Measurements from ENCODE around the gene TEAD4.

The TEAD4 gene

DNA sequence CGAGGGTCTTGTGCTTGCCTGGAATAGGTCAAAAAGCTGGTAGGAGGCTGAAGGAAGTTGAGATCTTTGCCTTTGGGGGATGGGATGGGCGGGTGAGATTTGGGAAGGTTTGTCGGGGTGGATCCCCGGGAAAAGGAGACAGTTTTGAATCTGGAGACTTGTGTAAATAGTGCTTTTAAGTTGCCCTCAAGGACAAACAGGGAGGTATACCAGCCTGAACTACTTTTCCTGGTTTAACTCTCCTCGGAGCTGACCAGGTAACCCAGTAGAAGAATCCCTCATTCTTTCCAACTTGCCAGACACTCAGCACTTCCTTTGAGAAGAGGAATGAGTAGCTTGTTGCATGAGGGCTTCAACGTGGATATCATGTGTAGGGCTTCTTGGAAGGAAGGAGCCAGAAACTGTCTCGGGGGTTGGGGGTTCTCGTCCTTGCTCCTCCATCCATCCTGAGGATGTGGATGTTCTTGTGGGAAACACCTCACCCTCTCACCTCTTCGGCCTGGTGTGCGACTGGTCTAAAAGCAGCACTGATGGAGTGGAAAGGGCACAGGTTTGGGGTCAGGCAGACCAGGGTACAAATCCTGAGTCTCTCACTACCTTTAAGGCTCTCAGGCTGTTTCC is 1.9 kb downstream of the TEAD4 start:
- no peak for DNase-seq

DNA sequence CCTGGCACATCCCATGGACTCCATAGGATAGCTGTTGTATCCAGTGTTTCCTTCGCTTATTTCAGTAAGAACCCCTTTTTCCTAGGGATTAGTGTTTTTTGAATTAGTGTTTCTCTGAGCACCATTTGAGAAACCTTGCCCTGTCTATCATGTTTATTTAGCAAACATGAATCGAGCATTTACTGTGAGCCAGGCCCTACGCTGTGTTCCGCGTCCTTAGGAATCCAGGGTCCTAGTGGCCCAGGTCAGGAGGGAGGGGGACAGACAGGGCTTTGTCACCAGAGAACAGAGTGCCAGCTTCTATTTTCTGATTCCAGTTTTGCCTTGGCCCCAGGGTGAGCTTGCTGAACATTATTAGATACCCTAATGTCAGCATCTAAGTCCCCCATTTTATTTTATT is 2.5 kb downstream of the TEAD4 start:
- DNase-seq, result no peak

DNA sequence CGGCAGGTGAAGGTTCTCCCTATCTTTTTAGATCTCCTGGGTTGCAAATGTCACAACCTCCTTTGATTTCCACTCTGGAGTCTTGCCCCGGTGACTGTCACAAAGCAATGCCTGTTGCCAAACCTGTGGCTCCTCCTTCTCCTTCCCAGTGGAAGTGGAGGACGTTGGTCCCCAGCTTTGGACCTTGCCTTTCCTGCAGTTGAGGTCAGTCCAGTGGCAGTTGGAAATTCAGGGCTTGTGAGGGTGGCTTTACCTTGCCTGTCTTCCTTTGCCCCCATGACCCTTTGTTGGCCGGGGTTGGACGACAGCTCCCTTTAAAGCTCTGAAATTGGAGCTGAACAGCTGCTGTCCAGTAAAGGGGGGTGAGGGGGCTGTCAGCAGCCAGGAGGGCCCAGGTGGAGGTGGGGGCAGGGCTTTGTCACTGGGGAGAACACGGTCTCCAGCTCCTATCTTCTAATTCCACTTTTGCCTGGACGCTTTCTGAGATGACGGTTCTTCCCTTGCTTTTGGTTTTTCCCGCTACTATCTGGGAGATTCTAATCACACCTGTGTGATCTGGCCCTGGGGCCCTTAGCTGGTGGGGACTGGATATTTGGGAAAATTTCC is 4.1 kb downstream of the TEAD4 start:
- DNase-seq, result no peak

DNA sequence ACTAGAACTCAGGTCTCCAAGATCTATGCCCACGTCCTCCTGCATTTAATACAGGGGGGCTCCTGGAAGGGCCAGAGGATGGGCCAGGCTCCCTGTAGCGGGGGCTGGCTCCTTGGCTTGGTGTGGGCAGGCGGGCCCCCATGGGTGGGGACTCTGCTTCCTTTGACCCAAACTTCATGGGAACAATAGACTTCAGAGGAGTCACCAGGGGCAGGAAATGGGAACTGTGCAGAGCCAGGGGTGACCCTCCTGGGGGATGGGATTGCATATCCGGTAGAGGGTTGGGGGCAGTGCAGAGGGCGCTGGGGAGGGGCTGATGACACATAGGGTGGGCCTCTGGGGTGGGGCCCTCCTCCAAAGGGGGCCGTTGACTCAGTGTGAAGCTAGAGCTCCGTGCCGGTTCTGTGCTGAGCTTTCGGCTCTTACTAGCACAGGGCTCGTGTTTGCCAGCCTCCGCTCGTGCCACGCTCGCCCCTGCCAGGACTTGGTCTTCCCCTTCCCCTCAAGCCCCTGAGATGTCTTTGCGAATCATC is 4.6 kb downstream of the TEAD4 start:
- DNase-seq, result no peak

DNA sequence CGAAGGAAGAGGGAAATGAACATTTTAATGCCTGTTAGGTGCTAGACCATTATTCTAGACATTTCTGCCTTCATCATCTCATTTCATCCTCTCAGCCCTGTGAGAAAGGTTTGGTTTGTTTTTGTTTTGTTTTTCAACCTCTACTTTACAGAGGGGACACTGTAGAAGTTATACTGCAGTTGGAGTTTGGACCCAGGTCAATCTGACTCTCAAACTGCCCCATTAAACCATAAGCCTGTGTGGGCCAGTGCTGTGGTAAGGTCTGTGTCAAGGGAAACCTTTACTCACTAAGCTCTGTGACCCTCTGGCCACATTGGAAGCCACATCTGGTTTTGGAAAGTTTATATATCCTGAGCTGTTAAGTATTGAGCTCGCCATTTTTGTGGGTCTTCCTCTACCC is 8.5 kb downstream of the TEAD4 start:
- DNase-seq, result no peak

DNA sequence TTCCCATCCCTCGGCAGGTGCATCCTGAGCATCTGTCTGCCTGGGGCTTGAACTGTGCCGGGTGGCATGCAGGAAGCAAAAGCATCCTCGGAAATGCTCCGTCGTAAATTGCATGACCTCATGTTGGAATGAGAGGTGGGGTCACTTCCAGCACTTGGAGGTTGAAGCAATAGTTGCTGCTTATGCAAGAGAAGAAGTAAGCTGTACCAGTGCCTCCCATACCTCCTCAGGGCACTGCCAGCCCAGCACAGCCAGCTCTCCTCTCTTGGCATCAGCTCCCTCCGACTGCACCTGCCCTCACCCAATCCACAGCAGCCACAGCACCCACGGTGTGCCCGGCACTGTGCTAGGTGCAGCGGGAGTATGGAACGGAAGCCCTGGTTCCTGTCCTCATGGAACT is 11.5 kb downstream of the TEAD4 start:
- no peak for DNase-seq

DNA sequence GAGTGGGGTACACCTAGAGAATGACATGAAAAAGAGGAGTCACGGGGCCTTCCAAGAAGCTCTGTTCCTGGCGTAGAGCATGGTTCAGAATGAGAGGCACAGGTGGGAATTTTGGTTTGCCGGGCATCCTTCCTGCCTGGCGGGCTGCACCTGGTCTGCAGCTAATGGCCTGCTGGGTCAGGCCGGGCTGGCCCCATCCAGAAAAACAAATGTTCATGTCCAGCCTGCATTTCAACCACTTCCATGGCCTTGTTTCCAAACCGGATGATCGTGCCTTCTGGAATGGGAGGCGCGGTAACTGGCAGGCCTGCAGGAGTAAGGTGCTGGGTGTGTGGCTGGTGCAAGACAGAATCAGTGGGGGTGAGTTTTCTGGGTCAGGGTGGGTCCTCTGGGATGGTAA is 14.4 kb downstream of the TEAD4 start:
- no peak for DNase-seq

DNA sequence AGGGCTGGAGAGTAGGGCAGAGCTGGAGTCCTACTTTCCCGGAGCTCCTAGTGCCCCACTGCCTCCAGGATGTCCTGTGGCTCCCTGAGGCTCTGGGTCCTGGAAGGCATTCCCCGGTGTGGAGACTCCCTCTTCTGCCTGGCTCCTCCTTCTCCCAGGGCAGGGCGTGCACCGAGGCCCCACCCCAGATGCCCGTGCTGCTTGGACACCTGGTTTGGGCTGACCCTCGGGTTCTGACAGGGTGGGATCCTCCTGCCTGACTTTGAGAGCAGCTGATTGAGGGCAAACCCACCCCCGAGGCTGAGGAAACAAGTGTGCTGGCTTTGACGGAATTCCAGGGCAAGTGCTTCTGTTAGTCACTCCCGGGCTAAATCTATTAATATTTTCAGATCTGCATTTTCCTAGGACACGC is 15.4 kb downstream of the TEAD4 start:
- no peak for DNase-seq

DNA sequence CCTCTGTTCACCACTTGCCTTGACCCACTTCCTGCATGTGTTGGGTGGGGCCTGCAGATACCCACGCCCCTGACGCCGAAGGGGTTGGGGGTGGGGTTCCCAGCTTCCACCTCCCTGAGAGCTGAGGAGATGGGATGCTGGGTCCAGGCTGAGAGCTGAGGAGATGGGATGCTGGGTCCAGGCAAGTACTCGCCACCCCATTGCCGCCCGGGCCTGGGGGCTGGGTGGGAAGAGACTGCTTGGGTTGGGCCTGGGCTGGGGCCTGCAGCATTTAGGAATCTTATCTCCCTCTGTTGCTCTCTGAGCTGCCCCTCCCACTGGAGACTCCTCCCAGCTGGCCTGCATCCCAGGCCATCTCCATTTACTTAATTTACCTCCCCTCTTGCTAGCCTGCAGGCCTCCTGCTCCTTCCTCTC is 17.4 kb downstream of the TEAD4 start:
- DNase-seq, result no peak

DNA sequence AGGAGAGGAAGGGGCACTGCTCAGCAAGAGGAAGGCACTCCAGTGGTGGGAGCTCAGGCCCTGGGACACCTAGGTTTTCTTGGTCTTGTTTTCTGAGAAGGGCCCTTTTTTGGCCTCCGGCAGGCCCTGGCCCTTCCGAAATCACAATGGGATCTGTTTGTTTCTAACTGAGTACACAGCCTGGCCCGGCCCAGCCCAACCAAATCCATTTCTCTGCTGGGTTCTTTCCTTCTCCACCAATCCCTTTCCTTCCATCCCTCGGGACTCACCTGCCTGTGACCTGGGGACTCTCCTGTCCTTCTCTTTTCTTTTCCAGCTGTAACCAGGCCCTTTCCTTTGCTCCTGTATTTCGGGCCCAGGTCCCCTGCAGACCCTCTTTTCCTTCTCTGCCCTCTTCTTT is 18.6 kb downstream of the TEAD4 start:
- DNase-seq, result no peak

DNA sequence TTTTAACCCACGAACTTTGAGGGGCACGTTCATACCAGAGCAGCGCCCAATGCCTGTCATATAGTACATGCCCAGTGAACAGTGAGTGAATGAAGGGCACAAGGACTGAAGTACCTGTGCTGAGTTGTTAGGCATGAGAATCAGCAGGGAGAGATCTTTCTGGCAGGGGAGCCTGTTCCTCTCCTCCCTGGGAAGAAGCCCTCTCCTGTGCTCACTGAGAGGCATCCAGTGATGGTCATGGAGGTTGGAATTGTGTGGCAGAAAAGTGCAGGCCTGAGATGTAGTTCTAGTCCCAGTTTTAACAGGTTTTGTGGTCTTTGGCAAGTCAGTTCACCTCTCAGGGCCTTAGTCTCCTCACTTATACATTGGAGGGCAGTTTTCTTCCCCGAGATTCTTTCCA is 20.6 kb downstream of the TEAD4 start:
- no peak for DNase-seq

DNA sequence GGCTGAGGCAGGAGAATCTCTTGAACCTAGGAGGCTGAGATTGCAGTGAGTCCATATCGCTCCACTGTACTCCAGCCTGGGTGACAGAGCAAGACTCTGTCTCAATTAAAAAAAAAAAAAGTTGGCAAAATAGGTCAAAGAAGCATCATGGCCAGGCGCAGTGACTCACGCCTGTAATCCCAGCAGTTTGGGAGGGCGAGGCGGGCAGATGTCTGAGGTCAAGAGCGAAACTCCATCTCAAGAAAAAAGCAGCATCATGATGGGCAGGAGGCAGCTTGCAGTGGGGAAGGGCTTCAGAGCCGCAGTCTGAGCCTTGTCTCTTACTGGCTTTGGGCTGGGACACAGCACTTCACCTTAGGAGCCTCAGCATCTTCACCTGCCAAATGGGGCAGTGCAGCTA is 21.4 kb downstream of the TEAD4 start:
- DNase-seq, result no peak

DNA sequence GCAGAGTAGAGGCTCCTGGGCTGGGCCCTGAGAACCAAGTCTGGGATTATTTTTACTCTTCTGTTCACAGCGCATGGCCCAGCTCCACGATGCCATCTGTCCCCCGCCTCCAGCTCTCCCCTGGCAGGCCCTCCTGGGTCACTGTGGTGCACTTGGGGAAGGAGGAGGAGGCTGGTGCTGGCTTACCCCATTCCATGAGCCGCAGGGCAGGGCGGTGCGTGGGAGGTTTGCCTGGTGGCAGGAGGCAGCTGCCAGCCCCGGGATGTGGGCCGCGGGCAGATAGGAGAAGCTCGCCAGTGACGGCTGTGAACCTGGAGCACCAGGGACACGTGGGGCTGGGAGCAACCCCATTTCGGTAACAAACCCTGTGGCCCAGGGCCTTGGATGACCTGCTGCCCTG is 23.2 kb downstream of the TEAD4 start:
- DNase-seq, result no peak

DNA sequence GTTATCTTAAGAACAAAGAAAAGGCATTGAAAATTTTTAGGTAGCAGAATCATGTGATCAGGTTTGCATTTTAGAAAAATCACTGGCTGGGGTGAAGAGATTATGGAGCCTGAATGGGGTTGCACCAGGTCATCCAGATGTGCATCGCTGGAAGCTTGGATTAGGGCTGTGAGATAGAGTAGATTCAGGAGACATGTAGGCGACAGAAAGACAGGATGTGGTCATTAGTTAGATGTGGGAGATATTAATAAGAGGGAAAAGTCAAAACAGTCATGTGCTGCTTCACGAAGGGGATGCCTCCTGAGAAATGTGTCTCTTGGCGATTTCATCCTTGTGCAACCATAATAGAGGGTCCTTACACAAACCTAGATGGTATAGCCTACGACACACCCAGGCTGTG is 25.1 kb downstream of the TEAD4 start:
- no peak for DNase-seq

DNA sequence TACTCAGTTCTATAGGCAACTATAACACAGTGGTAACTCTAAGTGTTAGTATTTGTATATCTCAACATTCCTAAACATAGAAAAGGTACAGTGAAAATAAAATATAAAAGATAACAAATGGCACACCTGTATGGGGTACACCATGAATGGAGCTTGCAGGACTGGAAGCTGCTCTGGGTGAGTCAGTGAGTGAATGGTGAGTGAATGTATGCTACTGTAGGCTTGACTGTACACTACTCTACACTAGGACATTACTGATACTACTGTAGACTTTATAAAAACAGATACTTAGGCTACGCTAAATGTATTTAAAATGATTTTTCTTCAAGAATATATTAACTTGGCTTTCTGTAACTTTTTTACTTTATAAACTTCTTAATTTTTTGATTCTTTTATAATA is 25.5 kb downstream of the TEAD4 start:
- no peak for DNase-seq

DNA sequence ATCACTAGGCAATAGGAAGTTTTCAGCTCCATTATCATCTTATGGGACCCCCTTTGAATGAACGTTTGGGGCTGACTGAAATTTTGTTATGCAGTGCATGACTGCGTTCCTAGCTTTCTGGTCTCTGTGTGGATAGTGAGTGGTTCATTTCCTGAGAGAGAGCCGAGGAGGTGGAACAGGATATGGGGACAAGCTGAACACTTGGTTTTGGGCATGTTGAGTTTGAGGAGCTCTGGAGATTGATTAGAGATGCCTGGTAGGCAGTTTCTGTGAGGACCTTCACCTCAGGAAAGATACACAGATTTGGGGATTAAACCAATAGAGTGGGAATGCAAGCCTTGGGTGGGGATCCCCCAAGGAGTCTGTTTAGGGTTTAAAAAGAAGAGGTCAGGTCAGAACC is 27.7 kb downstream of the TEAD4 start:
- DNase-seq, result no peak

DNA sequence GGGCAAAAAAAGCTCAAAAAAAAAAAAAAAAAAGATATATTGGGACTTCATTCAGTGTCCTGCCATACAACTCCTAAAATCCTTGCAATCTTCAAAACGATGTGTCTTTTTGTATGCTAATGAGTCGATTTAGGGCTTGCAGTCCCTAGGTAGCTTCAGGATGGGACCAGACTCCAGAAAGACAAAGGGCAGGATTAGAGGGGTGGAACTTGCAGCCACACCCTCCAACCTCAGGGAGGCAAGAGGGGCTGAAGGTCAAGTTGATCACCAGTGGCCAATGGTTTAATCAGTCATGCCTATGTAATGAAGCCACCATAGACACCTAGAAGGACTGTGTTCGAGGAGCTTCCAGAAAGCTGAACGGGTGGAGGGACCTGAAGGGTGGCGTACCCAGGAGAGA is 29.3 kb downstream of the TEAD4 start:
- DNase-seq, result no peak

DNA sequence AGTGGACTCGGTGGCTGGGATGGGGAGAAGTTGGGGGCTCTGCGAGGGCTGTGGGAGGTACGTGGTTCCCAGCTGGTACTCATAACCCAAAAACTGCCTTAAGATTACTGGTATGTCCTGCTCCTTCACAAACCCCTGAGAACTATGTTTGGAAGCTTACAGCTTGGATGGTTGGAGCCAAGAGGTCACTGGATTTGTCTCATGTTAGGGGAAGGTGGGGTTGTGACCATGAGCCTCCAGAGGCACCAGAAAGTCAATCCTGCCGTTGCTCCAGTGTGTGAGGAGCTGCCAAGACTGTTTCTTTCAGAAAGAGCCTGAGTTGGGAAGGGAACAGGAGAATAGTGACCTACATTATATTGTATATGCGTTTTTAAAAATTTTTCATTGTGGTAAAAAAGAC is 33.5 kb downstream of the TEAD4 start:
- DNase-seq, result no peak

DNA sequence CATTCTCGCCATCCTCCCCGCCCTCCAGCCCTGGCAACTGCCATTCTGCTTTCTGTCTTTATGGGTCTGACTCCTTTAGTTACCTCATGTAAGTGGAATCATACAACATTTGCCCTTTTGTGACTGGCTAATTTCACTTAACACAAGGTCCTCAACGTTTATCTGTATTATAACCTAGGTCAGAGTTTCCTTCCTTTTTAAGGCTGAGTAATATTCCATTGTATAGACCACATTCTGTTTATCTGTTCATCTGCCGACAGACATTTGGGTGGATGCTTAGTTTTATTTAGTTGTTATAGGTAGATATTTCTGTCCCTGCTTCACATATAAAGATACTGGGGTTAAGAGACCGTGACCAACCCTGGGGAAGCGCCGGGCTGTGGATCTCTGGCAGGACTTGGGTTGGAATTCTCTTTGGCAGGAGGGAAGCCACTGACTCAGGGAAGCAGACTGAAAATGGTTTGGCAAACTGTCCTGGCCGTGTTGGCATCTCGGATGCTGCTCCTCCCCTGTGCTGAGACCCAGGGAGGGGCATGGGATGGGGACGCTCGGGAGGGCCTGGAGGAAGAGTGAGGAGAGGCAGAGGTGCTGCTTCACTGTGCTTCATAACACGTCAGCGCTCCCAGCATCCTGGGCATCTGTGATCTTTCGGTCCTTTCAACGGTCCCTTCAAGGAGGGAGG is 38.9 kb downstream of the TEAD4 start:
- no peak for DNase-seq

DNA sequence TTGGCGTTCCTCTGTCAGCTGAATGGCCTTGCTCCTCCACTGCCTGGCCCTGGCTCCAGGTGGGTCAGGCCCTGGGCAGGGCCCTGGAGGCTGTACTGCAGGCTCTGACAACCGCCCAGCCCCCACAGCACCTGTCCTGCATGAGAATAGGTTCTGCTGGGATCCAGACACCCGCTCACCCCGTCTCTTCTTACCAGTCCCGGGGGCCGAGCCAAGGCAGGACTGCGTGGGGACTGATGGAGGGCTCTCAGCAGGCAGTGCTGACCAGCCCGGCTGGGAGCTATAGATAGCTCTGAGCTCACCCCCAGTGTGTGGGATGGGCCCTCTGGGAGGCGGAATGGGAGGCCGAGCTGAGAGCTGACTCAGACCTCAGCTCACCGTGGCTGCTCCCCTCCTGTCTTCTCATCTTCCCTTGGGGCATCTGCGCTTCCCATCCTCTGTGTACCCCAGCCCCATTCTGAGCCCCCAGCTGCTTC is 39.6 kb downstream of the TEAD4 start:
- no peak for DNase-seq

DNA sequence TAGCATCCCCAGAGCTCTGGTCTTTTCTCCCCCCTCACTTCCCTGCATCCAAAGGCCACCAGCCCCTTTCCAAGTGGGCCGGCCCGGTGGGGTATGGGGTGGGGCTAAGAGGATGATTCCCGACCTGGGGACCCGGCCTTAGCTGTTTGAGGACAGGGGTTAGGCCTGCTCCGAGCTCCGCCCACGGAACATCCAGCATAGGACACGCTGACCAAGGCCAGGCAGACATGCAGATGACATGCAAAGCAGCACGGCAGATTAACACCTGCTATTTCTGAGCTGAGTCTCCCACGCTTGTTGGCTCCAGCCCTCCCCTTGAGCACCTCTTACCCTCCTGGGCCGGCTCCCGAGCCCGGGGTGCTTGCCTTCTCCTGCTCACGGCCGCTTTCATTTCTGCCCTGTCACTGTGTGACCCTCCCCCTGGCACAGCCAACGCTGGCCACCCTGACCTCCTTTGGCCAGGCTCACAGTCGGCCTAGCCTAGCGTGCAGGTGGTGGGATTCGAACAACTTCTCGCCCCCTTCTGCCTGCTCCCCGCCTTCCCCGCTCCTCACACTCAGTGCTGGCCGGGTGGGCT is 40.2 kb downstream of the TEAD4 start:
- no peak for DNase-seq

DNA sequence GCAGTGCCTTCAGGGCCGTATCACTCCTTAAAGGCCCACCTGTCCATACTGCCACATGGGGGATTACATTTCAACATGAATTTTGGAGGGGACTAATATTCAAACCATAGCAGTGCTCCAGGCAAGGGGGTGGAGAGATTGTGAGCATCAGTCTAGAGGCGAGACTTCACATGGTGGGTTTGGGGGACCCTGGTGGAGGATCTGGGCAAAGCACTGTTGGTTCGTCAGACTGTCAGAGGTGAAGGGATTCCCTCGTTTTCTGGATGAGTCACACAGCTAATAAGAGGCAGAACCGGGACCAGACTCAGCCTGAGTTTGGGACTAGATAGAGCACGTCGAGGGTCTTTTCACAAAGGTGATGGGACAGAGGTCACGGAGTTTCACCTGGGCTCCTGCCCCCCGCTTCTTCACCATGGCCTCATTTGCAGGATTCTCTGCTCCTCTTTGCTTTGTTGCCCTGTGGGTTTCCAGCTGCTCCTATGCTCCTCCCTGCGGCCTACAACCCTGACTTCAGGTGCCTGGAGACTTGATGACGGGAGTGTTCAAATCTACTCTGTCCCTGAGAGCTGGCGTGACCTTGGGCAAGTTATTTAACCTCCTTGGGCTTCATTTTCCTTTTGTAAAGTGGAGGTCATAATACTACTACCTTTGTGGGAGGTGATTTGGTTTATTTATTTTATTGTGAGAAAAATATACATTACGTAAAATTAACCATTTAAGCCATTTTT is 41.5 kb downstream of the TEAD4 start:
- no peak for DNase-seq

DNA sequence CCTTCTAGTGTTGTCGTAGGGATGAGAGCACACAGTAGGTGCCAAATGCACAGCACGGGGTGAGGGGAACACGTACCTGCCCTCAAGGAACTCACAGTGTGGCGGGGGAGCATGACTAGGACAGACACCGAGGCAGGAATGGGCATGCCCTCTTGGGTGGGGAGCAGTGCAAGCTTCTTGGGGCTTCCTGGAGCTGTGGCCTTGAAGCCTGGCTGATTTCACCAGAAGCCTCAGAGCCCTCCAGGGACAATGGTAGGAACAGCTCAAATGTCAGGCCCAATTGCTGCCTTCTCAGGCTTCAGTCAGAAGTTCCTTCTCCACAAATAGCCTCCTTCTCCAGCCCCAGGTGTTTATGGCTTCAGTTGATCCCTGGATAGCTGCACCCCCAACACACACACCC is 43.4 kb downstream of the TEAD4 start:
- no peak for DNase-seq
